ENCODE measurements around the gene REELD1.

- TF ChIP-seq RARB (CRISPR knock-in tag; IDR thresholded peaks at IDR 0.05) (no peak), POU6F1 (CRISPR knock-in tag; IDR thresholded peaks at IDR 0.05; ENCODE audit: borderline replicate concordance, low read depth) (no peak), ZNF8 (CRISPR knock-in tag; IDR thresholded peaks at IDR 0.05) (no peak), CSRNP3 (CRISPR knock-in tag; IDR thresholded peaks at IDR 0.05) (no peak), ZFP3 (CRISPR knock-in tag; IDR thresholded peaks at IDR 0.05) (no peak), CREB5 (CRISPR knock-in tag; IDR thresholded peaks at IDR 0.05; ENCODE audit: low read depth) (no peak), CSDC2 (CRISPR knock-in tag; IDR thresholded peaks at IDR 0.05) (no peak), ZC3H10 (CRISPR knock-in tag; IDR thresholded peaks at IDR 0.05) (no peak), SNAI2 (CRISPR knock-in tag; IDR thresholded peaks at IDR 0.05) (no peak), PATZ1 (CRISPR knock-in tag; IDR thresholded peaks at IDR 0.05; ENCODE audit: borderline replicate concordance) (no peak), ISL1 (CRISPR knock-in tag; IDR thresholded peaks at IDR 0.05) (no peak), ZNF565 (CRISPR knock-in tag; conservative IDR thresholded peaks at IDR 0.05; ENCODE audit: low read depth) (no peak), TOX (CRISPR knock-in tag; IDR thresholded peaks at IDR 0.05; ENCODE audit: borderline replicate concordance) (no peak), OSR1 (CRISPR knock-in tag; IDR thresholded peaks at IDR 0.05) (no peak)
Observed at GRCh38 chr4:146212781-146213180, 1.6 kb upstream of the REELD1 start.
